HG03025 (cell line): ENCODE measurements around the gene NCK2.

Experiments
- ATAC-seq: cut with Tn5 transposase; IDR thresholded peaks from one replicate; pipeline ENCODE4 v1.9.1; 2021; ENCODE audit warnings: mild to moderate bottlenecking, moderate library complexity; ENCODE audit not compliant: unreplicated experiment, low FRiP score

NCK2 gene

GRCh38 chr2:105789745-105790460 lies 45.2 kb downstream of the NCK2 start:
- no peak for ATAC-seq

GRCh38 chr2:105790461-105791149 lies 45.9 kb downstream of the NCK2 start:
- ATAC-seq = no peak

- no peak for ATAC-seq
Observed at GRCh38 chr2:105791229-105791628, 46.5 kb downstream of the NCK2 start.

GRCh38 chr2:105792561-105792960 lies 47.8 kb downstream of the NCK2 start:
- no peak for ATAC-seq

GRCh38 chr2:105793196-105793975 lies 48.7 kb downstream of the NCK2 start:
- ATAC-seq = no peak

GRCh38 chr2:105794926-105795574 lies 50.3 kb downstream of the NCK2 start:
- no peak for ATAC-seq

GRCh38 chr2:105795575-105795934 lies 50.8 kb downstream of the NCK2 start:
- no peak for ATAC-seq

GRCh38 chr2:105796131-105796638 lies 51.5 kb downstream of the NCK2 start:
- ATAC-seq = no peak

GRCh38 chr2:105796791-105797190 lies 52.1 kb downstream of the NCK2 start:
- no peak for ATAC-seq

GRCh38 chr2:105797298-105797819 lies 52.6 kb downstream of the NCK2 start:
- peak; percentile 46 for ATAC-seq

- no peak for ATAC-seq
Observed at GRCh38 chr2:105798595-105798994, 53.9 kb downstream of the NCK2 start.

GRCh38 chr2:105800036-105800713 lies 55.5 kb downstream of the NCK2 start:
- ATAC-seq = no peak

- ATAC-seq = no peak
Observed at GRCh38 chr2:105800953-105801635, 56.4 kb downstream of the NCK2 start.

GRCh38 chr2:105801961-105802360 lies 57.2 kb downstream of the NCK2 start:
- no peak for ATAC-seq

- no peak for ATAC-seq
Observed at GRCh38 chr2:105802587-105802986, 57.9 kb downstream of the NCK2 start.

GRCh38 chr2:105803337-105803736 lies 58.6 kb downstream of the NCK2 start:
- ATAC-seq = no peak

GRCh38 chr2:105803773-105804172 lies 59.1 kb downstream of the NCK2 start:
- ATAC-seq = no peak

GRCh38 chr2:105804266-105804665 lies 59.6 kb downstream of the NCK2 start:
- no peak for ATAC-seq

- ATAC-seq = no peak
Observed at GRCh38 chr2:105806996-105807395, 62.3 kb downstream of the NCK2 start.
